H1 (cell line): Measurements from ENCODE around the gene ST8SIA5. TPM values are rescaled to one million over a fixed set of nuclear protein-coding genes. Genes with fewer than 3 reads are reported as not detected.

Source experiments
- polyA plus RNA-seq, 7 experiments: library from polyadenylated mRNA; depleted of rRNA in 3 of 7; stranded (reverse) in 5 of 7; unstranded in 2 of 7; fragments of >200 nt in 5 of 7; fragments of 200-250 nt in 2 of 7; gene quantifications; 1 replicate in 5 of 7; 2 replicates in 1 of 7; 4 replicates in 1 of 7; pipeline versions ENCODE4 v1.2.1 to v1.2.3, GENCODE V29; 2011 to 2013; ENCODE audit warnings: missing spikeins in 2 of 7, mixed read lengths in 2 of 7
- total RNA-seq: library from RNA; stranded (reverse); fragmentation: NEBNext Ultra II Directional; extraction: Animal tissue kit (Norgen Biotek cat#: 25700); gene quantifications from 2 replicates; pipeline ENCODE4 v1.2.1, GENCODE V29; 2021
- TF ChIP-seq, protein P1 (sequence below): fragments of 300-600 bp; sonication (generic); IDR thresholded peaks from 2 replicates; pipeline ENCODE4 v1.7.1; 2012; ENCODE audit warnings: low read length, moderate library complexity, mild to moderate bottlenecking, inconsistent platforms; ENCODE audit not compliant: insufficient replicate concordance
- TF ChIP-seq, protein P2 (sequence below): IDR thresholded peaks from 2 replicates; pipeline ENCODE4 v1.6.1; 2012; ENCODE audit warnings: inconsistent platforms
- TF ChIP-seq, protein P3 (sequence below): IDR thresholded peaks from 2 replicates; pipeline ENCODE4 v1.6.1; 2011; ENCODE audit warnings: low read depth, mild to moderate bottlenecking, low read length; ENCODE audit not compliant: insufficient read depth

The ST8SIA5 gene
- total and polyA plus RNA-seq, 2 of the 8 experiments (the other 6 are each of a cell fraction or from before 2014, with no cell fraction given) = 2.4 to 6.3 TPM

DNA sequence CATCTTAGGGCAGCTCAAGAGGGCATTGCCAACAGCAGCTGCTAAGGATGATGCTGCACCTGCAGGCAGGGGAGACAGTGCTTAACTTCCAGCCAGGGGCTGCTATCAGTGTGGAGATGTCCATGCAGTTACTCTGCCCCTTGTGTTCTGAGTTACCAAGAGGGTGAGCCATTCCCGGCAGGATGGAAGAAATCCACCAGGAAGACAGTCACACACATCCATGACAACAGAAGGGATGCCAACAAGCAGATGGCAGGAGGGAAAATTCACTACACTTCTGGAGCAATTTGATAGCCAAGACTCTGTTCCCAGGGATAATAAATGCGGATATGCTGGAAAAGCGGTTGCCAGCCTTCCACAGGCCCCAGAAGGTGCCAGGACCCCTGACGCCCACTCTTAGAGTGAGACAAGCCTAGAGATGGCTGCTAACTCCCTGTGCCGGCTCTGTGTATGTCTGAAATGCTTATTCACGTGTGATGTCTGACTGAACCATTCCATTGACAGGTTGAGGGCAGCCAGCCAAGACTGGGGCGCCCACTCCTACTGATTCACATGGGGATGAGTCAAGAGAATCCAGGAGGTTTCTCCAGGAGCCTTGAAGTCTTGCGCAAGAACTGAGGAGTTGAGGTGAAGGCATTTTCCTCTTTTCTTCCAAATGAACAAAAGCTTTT lies 124.3 kb downstream of the ST8SIA5 start (continued):
- TF ChIP-seq, protein P1, sequence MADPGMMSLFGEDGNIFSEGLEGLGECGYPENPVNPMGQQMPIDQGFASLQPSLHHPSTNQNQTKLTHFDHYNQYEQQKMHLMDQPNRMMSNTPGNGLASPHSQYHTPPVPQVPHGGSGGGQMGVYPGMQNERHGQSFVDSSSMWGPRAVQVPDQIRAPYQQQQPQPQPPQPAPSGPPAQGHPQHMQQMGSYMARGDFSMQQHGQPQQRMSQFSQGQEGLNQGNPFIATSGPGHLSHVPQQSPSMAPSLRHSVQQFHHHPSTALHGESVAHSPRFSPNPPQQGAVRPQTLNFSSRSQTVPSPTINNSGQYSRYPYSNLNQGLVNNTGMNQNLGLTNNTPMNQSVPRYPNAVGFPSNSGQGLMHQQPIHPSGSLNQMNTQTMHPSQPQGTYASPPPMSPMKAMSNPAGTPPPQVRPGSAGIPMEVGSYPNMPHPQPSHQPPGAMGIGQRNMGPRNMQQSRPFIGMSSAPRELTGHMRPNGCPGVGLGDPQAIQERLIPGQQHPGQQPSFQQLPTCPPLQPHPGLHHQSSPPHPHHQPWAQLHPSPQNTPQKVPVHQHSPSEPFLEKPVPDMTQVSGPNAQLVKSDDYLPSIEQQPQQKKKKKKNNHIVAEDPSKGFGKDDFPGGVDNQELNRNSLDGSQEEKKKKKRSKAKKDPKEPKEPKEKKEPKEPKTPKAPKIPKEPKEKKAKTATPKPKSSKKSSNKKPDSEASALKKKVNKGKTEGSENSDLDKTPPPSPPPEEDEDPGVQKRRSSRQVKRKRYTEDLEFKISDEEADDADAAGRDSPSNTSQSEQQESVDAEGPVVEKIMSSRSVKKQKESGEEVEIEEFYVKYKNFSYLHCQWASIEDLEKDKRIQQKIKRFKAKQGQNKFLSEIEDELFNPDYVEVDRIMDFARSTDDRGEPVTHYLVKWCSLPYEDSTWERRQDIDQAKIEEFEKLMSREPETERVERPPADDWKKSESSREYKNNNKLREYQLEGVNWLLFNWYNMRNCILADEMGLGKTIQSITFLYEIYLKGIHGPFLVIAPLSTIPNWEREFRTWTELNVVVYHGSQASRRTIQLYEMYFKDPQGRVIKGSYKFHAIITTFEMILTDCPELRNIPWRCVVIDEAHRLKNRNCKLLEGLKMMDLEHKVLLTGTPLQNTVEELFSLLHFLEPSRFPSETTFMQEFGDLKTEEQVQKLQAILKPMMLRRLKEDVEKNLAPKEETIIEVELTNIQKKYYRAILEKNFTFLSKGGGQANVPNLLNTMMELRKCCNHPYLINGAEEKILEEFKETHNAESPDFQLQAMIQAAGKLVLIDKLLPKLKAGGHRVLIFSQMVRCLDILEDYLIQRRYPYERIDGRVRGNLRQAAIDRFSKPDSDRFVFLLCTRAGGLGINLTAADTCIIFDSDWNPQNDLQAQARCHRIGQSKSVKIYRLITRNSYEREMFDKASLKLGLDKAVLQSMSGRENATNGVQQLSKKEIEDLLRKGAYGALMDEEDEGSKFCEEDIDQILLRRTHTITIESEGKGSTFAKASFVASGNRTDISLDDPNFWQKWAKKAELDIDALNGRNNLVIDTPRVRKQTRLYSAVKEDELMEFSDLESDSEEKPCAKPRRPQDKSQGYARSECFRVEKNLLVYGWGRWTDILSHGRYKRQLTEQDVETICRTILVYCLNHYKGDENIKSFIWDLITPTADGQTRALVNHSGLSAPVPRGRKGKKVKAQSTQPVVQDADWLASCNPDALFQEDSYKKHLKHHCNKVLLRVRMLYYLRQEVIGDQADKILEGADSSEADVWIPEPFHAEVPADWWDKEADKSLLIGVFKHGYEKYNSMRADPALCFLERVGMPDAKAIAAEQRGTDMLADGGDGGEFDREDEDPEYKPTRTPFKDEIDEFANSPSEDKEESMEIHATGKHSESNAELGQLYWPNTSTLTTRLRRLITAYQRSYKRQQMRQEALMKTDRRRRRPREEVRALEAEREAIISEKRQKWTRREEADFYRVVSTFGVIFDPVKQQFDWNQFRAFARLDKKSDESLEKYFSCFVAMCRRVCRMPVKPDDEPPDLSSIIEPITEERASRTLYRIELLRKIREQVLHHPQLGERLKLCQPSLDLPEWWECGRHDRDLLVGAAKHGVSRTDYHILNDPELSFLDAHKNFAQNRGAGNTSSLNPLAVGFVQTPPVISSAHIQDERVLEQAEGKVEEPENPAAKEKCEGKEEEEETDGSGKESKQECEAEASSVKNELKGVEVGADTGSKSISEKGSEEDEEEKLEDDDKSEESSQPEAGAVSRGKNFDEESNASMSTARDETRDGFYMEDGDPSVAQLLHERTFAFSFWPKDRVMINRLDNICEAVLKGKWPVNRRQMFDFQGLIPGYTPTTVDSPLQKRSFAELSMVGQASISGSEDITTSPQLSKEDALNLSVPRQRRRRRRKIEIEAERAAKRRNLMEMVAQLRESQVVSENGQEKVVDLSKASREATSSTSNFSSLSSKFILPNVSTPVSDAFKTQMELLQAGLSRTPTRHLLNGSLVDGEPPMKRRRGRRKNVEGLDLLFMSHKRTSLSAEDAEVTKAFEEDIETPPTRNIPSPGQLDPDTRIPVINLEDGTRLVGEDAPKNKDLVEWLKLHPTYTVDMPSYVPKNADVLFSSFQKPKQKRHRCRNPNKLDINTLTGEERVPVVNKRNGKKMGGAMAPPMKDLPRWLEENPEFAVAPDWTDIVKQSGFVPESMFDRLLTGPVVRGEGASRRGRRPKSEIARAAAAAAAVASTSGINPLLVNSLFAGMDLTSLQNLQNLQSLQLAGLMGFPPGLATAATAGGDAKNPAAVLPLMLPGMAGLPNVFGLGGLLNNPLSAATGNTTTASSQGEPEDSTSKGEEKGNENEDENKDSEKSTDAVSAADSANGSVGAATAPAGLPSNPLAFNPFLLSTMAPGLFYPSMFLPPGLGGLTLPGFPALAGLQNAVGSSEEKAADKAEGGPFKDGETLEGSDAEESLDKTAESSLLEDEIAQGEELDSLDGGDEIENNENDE = no peak
- TF ChIP-seq, protein P2, sequence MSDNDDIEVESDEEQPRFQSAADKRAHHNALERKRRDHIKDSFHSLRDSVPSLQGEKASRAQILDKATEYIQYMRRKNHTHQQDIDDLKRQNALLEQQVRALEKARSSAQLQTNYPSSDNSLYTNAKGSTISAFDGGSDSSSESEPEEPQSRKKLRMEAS = no peak
- TF ChIP-seq, protein P3, sequence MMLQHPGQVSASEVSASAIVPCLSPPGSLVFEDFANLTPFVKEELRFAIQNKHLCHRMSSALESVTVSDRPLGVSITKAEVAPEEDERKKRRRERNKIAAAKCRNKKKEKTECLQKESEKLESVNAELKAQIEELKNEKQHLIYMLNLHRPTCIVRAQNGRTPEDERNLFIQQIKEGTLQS = no peak
